GM21619 (cell line): Measurements from ENCODE around the gene KIF15.
"Not testable (repeated sequence)": the region's sequence is repeated elsewhere in the genome, so short reads cannot be mapped to it uniquely, and the experiment has no call there.

Source experiments
- ATAC-seq: cut with Tn5 transposase; IDR thresholded peaks from one replicate; pipeline ENCODE4 v1.9.1; 2021; ENCODE audit not compliant: unreplicated experiment

The KIF15 gene

DNA sequence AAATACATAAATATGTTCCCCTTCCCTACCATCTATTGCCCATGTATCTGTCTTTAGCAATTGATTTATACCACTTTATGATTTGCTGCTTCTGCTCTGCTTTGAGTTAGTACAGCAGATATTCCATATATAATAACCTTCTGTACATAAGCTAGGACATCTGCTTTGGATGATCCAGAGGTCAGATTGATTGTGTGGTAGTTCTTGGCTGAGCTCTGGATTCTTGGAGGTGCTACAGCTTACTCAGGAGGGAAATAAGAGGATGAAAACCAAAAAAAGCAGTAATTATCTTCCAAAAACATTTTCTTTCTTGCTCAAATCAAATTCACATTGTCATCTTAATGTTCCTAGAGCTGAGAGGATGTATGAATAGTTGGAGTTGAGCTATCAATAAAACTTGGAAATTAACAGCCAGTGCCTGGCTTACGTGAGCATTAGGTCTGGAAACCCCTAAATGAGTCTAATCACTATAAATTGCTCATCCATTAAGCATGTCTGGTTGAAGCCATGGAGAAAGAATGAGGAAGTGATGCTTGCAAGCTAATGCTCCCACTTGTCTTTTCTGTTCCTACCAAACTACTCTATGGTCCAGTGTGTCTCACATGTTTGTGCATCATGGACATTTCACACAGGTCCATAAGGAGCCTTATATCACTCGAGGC is 63.8 kb downstream of the KIF15 start:
- no peak for ATAC-seq

- no peak for ATAC-seq
These were observed 65.6 kb downstream of the KIF15 start for GRCh38 chr3:44827196-44827595.

GRCh38 chr3:44831232-44831631 is 69.6 kb downstream of the KIF15 start:
- no peak for ATAC-seq

- ATAC-seq, result no peak
These were observed 70.4 kb downstream of the KIF15 start for GRCh38 chr3:44832032-44832431.

GRCh38 chr3:44832965-44833364 is 71.4 kb downstream of the KIF15 start:
- ATAC-seq, result no peak

DNA sequence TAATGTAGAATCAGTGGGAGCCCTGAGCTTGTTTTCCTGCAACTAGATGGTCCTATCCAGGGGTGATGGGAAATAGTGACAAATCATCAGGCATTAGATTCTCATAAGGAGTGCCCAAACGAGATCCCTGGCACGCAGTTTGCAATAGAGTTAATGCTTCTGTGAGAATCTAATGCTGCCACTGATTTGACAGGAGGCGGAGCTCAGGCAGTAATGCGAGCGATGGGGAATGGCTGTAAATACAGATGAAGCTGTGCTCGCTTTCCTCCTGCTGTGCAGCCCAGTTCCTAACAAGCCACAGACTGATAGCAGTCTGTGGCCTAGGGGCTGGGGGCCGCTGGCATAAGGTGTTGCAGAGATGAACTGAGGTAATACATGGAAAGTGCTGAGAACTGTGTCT is 71.8 kb downstream of the KIF15 start:
- ATAC-seq, result no peak

DNA sequence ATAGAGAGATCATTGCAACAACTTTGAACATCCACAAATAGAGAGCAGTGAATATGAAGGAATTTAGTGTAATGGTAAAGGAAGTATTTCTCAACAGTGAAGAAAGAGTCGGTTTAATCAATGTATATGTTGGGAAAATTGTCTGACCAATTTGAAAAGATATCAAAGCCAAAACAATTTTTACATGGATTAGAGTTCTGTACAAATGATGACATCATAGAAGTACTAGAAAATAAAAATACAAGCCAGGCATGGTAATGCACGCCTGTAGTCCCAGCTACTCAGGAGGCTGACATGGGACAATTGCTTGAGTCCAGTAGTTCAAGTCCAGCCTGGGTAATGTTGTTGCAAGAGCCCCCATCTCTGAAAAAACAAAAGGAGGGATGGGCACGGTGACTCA is 74.1 kb downstream of the KIF15 start:
- ATAC-seq, result no peak

- ATAC-seq, result no peak
These were observed 80.8 kb downstream of the KIF15 start for GRCh38 chr3:44842376-44842775.

GRCh38 chr3:44845528-44846520 is 84.2 kb downstream of the KIF15 start:
- no peak for ATAC-seq

DNA sequence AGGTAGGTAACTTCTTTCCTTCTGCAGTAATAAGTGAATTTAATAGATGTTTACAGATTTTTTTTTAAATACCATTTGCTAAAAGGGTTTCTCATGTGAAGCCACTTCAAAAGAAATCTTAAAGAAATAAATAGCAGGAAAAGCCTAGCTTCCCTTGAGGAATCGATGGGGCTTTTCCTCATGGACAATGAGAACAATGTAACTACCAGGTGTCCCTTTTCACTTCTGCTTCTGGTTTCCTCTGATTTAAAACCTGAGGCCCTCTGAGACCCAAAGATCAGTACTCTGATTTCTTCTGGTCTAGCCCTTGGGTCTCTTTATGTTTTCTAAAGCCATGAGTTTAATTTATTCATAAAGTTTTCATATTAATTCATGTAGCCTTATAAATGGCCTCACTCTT is 87.0 kb downstream of the KIF15 start:
- no peak for ATAC-seq

DNA sequence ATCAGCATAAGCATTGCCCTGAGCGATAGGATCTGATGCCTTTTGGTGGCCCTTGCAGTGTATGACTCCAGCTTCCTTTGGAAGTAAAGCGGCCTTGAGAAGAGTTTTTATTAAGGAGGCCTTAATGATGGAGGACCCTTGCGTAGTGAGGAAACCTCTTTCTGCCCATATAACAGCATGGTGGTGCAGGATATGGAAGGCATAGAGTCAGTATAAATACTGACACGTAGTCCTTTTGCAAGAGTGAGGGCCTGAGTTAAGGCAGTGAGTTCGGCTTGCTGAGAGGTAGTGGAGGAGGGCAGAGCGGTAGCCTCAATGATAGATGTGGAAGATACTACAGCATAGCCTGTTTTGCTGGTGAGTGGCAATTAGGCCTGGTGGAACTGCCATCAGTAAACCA is 95.1 kb downstream of the KIF15 start:
- ATAC-seq, result not testable (repeated sequence)

- ATAC-seq, result no peak
These were observed 98.5 kb downstream of the KIF15 start for GRCh38 chr3:44860117-44860516.

- ATAC-seq, result peak; percentile 91
These were observed 100.0 kb downstream of the KIF15 start, which contains the start of gene TMEM42 for GRCh38 chr3:44861412-44862225. Gene TMEM42 (plus strand): TSS chr3:44861912. CDS start chr3:44861925, 13 bp downstream.

DNA sequence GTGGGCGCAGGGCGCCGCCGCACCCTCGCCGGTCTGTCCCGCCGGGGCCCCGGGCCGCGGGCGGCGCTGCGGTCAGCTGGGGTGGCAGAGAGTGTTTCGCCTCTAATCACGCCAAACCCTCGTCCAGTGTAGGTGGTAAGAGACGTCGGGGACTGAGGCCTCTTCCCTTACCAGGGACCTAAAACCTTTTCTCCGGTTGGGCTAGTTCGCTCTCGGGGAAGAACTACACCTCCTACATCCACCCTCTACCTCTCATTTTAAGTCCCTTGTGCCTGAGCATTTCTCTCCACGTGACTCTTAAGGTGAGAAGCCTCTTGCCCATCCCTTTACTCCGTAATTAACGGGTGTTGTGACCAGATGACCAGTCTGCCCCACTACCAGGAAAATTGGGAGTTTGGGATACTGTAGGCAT is 100.6 kb downstream of the KIF15 start:
- ATAC-seq, result peak; percentile 27

DNA sequence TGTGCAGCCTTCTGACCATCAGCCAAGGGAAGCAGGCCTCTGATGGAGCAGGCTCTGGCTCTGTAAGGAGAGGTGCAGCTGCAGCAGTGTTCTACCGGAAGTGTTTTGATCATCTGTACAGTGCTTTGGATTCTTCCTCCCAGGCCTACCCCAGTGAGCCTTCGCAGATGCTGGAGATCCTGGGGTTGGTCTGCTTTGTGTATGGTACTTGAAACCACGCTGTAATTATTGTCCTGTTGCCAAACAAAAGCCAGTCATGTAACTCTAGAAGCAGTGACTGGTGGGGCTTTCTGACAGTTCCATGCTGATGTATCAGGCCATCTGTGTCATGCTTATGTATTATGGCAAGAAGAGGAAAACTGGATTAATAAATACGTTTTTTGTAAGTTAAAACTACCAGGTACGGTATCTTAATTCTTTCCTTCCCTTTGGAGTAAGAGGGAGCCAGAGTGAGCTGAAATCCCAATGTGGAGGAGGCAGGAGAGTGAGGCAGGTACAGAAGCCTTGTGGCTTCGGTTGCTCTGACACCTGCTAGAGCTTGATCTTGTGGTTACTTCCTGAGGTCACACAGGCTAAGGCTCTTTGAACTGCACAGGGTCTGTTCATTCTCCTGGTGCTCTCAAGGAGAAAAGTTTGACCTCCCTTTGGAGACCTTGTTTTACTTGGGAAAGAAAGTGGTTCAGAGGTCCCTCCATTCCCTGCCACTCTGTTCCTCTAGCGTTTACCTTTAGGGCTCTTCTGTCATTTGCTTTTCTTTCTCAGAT is 103.9 kb downstream of the KIF15 start:
- ATAC-seq, result no peak

DNA sequence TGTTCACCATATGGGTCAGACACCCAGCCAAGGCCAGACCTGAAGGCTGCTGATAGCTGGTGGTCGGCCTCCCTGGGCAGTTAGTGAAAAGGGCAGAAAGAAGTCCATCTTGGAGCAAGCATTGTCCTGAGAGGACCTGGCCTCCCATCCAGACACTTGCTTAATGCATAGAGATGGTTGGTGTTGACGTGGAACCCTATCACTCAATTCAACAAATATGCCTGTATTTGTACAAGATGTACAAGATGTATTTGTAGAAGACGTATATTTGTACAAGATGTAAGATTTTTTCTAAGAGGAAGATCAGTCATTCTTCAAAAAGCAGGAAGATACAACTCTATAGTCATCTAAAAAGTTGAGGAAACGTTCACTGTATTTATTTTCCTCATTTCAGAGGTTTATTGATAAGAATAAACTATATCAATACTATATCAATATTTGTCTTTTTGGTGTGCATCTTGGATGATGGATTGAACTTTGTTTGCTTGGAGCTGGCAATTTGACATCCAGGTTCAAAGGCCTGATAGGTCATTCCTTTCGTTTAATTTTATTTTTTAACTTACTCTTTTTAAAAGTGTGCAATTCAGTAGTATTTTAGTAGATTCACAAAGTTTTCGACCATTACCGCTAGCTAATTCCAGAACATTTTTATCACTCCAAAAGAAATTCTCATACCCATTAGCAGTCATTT is 106.0 kb downstream of the KIF15 start:
- no peak for ATAC-seq

- ATAC-seq, result no peak
These were observed 108.9 kb downstream of the KIF15 start for GRCh38 chr3:44870375-44871061.

- no peak for ATAC-seq
These were observed 112.7 kb downstream of the KIF15 start, which contains the start of gene TGM4 for GRCh38 chr3:44874308-44874707. Gene TGM4 (plus strand): TSS chr3:44874608. CDS start chr3:44874679, 71 bp downstream.

GRCh38 chr3:44875596-44875995 is 114.0 kb downstream of the KIF15 start:
- ATAC-seq, result no peak
